HG02852 (cell line): ENCODE results near the gene NACC2.

Experiments used
- ATAC-seq: cut with Tn5 transposase; IDR thresholded peaks from one replicate; pipeline ENCODE4 v1.9.1; 2021; ENCODE audit warnings: mild to moderate bottlenecking, moderate library complexity; ENCODE audit not compliant: unreplicated experiment

The NACC2 gene

GRCh38 chr9:136129176-136129575 lies 34.1 kb upstream of the NACC2 start:
- no peak for ATAC-seq

- no peak for ATAC-seq
Measured at GRCh38 chr9:136128436-136128835, 33.3 kb upstream of the NACC2 start.

GRCh38 chr9:136127313-136127712 lies 32.2 kb upstream of the NACC2 start:
- ATAC-seq = no peak

- no peak for ATAC-seq
Measured at GRCh38 chr9:136124976-136125692, 30.0 kb upstream of the NACC2 start.

GRCh38 chr9:136122425-136123383 lies 27.6 kb upstream of the NACC2 start:
- no peak for ATAC-seq

GRCh38 chr9:136121801-136122200 lies 26.7 kb upstream of the NACC2 start:
- no peak for ATAC-seq

GRCh38 chr9:136120438-136120844 lies 25.4 kb upstream of the NACC2 start:
- no peak for ATAC-seq

GRCh38 chr9:136119883-136120393 lies 24.8 kb upstream of the NACC2 start:
- no peak for ATAC-seq

- ATAC-seq = peak; percentile 5
Measured at GRCh38 chr9:136119061-136119882, 24.2 kb upstream of the NACC2 start.

GRCh38 chr9:136118320-136119060 lies 23.4 kb upstream of the NACC2 start, which contains the start of gene TMEM250:
TMEM250 (minus strand) TSS chr9:136118875; CDS start chr9:136116900, 1,975 bp downstream.
- peak; percentile 76 for ATAC-seq

GRCh38 chr9:136117916-136118319 lies 22.8 kb upstream of the NACC2 start:
- peak; percentile 3 for ATAC-seq

GRCh38 chr9:136117291-136117915 lies 22.3 kb upstream of the NACC2 start:
- ATAC-seq = no peak

- no peak for ATAC-seq
Measured at GRCh38 chr9:136116360-136117098, 21.4 kb upstream of the NACC2 start.

- ATAC-seq = no peak
Measured at GRCh38 chr9:136115641-136116359, 20.7 kb upstream of the NACC2 start.

GRCh38 chr9:136115206-136115605 lies 20.1 kb upstream of the NACC2 start:
- ATAC-seq = no peak

GRCh38 chr9:136114610-136115009 lies 19.5 kb upstream of the NACC2 start:
- ATAC-seq = no peak

- no peak for ATAC-seq
Measured at GRCh38 chr9:136112541-136112940, 17.5 kb upstream of the NACC2 start.

- ATAC-seq = no peak
Measured at GRCh38 chr9:136111910-136112309, 16.8 kb upstream of the NACC2 start.
